Measurements from ENCODE around the gene ATXN1. TPM values are rescaled to one million over a fixed set of nuclear protein-coding genes. Genes with fewer than 3 reads are reported as not detected.

ATXN1 gene
- total RNA-seq, 1 experiment from 2014 or later = 5.6 TPM

DNA sequence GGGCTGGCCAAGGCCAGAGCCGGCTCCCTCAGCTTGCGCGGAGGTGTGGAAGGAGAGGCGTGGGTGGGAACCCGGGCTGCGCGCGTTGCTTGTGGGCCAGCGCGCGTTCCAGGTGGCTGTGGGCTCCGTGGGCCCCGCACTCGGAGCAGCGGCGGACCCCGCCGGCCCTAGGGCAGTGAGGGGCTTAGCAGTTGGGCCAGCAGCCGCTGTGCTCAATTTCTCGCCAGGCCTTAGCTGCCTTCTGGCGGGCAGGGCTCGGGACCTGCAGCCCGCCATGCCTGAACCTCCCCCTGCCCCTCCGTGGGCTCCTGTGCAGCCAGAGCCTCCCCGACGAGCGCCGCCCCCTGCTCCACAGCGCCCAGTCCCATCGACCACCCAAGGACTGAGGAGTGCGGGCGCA, 414.4 kb downstream of the ATXN1 start:
- no peak overlapping the region for H4K5ac ChIP-seq (ENCODE audit: insufficient read length, low read depth, low read length)
- no peak for DNase-seq
- H4K20me1 ChIP-seq (ENCODE audit: control insufficient read depth, insufficient read depth, insufficient read length) = no peaks in the 10 kb centered on the region
- no peak overlapping the region for H2BK120ac ChIP-seq (ENCODE audit: low read depth, low read length, poor library complexity, severe bottlenecking)
- H3T11ph ChIP-seq (ENCODE audit: low read length) = no peak overlapping the region
- no peak overlapping the region; the same call in 1 of the 2 replicates for H3K14ac ChIP-seq (ENCODE audit: insufficient read depth, low read length)
- no peak overlapping the region for H4K91ac ChIP-seq (ENCODE audit: insufficient read length, low read depth, low read length)
- H3K23me2 ChIP-seq (ENCODE audit: insufficient read length, low read depth, low read length, poor library complexity, severe bottlenecking) = no peaks in the 10 kb centered on the region
- no peak overlapping the region for H2BK20ac ChIP-seq (ENCODE audit: low read depth, low read length, poor library complexity, severe bottlenecking)
- no peaks in the 10 kb centered on the region for H3K9me3 ChIP-seq (ENCODE audit: control insufficient read depth, low read depth, low read length)
- H2AK5ac ChIP-seq (ENCODE audit: insufficient read length, low read length) = no peak overlapping the region
- Mint-ChIP-seq H3K9me3 (no peaks in the 10 kb centered on the region; a peak in 2 of 5 replicates), H3K27me3 (ENCODE audit: low read depth) (no peaks in the 10 kb centered on the region), H3K4me1 (peaks cover 10% of the 10 kb centered on the region in 2 experiments), H3K36me3 (ENCODE audit: insufficient read depth in 1 of 3, low read depth in 3 of 3) (no peaks in the 10 kb centered on the region; a peak in 1 of 7 replicates), H3K4me3 (no peak overlapping the region), H3K27ac (no peak overlapping the region)
- H4K8ac ChIP-seq (replicated peaks; ENCODE audit: insufficient read length, low read depth, low read length) = no peak overlapping the region
- H3K23ac ChIP-seq (ENCODE audit: insufficient read length, low read depth, low read length) = no peak overlapping the region
- H3K9ac ChIP-seq (ENCODE audit: extremely low read depth, insufficient read length, low read length) = no peak overlapping the region
- H3K79me2 ChIP-seq (ENCODE audit: insufficient read depth, low read length) = no peaks in the 10 kb centered on the region
- H3K27ac ChIP-seq (ENCODE audit: insufficient read length, low read depth, low read length) = no peak overlapping the region
- no peaks in the 10 kb centered on the region; the same call in 1 of the 2 replicates for H3K4me1 ChIP-seq (ENCODE audit: insufficient read depth, low read length)
- no peak overlapping the region for H2BK15ac ChIP-seq (ENCODE audit: low read depth, low read length)
- no peaks in the 10 kb centered on the region for H3K27me3 ChIP-seq (ENCODE audit: insufficient read depth, low read length)
- WGBS (ENCODE audit: extremely low coverage, insufficient read length, low lambda C conversion rate) = no CpG with 5 or more reads among the region's 32 CpGs
- no peaks in the 10 kb centered on the region for H3K79me1 ChIP-seq (ENCODE audit: insufficient read depth, low read depth, low read length, poor library complexity, severe bottlenecking)
- H3K4me2 ChIP-seq (ENCODE audit: insufficient read depth, insufficient read length, low read length) = no peak overlapping the region
- no peak overlapping the region for H2AFZ ChIP-seq (ENCODE audit: low read length)
- no peak overlapping the region for H2BK5ac ChIP-seq (ENCODE audit: insufficient read length, low read length)
- no peak overlapping the region for H3K4ac ChIP-seq (ENCODE audit: low read depth, low read length)
- no peak overlapping the region for H2BK12ac ChIP-seq (ENCODE audit: insufficient read length, low read depth, low read length)
- H3K56ac ChIP-seq (ENCODE audit: insufficient read length, low read depth, low read length) = no peak overlapping the region
- TF ChIP-seq, protein P1, sequence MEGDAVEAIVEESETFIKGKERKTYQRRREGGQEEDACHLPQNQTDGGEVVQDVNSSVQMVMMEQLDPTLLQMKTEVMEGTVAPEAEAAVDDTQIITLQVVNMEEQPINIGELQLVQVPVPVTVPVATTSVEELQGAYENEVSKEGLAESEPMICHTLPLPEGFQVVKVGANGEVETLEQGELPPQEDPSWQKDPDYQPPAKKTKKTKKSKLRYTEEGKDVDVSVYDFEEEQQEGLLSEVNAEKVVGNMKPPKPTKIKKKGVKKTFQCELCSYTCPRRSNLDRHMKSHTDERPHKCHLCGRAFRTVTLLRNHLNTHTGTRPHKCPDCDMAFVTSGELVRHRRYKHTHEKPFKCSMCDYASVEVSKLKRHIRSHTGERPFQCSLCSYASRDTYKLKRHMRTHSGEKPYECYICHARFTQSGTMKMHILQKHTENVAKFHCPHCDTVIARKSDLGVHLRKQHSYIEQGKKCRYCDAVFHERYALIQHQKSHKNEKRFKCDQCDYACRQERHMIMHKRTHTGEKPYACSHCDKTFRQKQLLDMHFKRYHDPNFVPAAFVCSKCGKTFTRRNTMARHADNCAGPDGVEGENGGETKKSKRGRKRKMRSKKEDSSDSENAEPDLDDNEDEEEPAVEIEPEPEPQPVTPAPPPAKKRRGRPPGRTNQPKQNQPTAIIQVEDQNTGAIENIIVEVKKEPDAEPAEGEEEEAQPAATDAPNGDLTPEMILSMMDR (conservative IDR thresholded peaks at IDR 0.05) = no peak
- H3K18ac ChIP-seq (ENCODE audit: insufficient read length, low read depth, low read length) = no peak overlapping the region
